ENCODE results near the gene LYVE1. TPM values are rescaled to one million over a fixed set of nuclear protein-coding genes. Genes with fewer than 3 reads are reported as not detected.
A peak's percentile ranks its signal among the peaks of the same experiment; 100 is the strongest.
"Not testable (repeated sequence)": the region's sequence is repeated elsewhere in the genome, so short reads cannot be mapped to it uniquely, and the experiment has no call there.

Gene LYVE1
- total RNA-seq, 2 donors from 2014 or later, result not detected

- Mint-ChIP-seq H3K27me3 (peaks cover 0 to 3% of the 10 kb centered on the region in 2 donors), H3K4me1 (ENCODE audit: low read depth in 2 of 2) (peaks cover 6 to 7% of the 10 kb centered on the region in 2 donors), H3K9me3 (no peaks in the 10 kb centered on the region), H3K36me3 (no peaks in the 10 kb centered on the region), H3K27ac (no peak overlapping the region), H3K4me3 (no peak overlapping the region)
- DNase-seq (ENCODE audit: low spot score), result no peak
- no peak for ATAC-seq
These were observed 33.4 kb upstream of the LYVE1 start for GRCh38 chr11:10601837-10602236.

GRCh38 chr11:10600570-10601248, 32.2 kb upstream of the LYVE1 start:
- no peak for DNase-seq (ENCODE audit: low spot score)
- no peak overlapping the region for H3K4me3 Mint-ChIP-seq
- H3K27me3 Mint-ChIP-seq, result no peaks in the 10 kb centered on the region
- H3K4me1 Mint-ChIP-seq (ENCODE audit: low read depth in 2 of 2), result no peaks in the 10 kb centered on the region
- H3K9me3 Mint-ChIP-seq, result no peaks in the 10 kb centered on the region
- no peak overlapping the region for H3K27ac Mint-ChIP-seq
- H3K36me3 Mint-ChIP-seq, result no peaks in the 10 kb centered on the region
- ATAC-seq, result no peak

GRCh38 chr11:10599388-10600175, 31.1 kb upstream of the LYVE1 start:
- Mint-ChIP-seq H3K4me1 (ENCODE audit: low read depth in 2 of 2) (no peaks in the 10 kb centered on the region), H3K4me3 (no peak overlapping the region)

GRCh38 chr11:10598816-10599215, 30.4 kb upstream of the LYVE1 start:
- no peak for DNase-seq (ENCODE audit: low spot score)
- Mint-ChIP-seq H3K36me3 (no peaks in the 10 kb centered on the region), H3K27ac (no peak overlapping the region), H3K4me1 (ENCODE audit: low read depth in 2 of 2) (no peaks in the 10 kb centered on the region), H3K9me3 (no peaks in the 10 kb centered on the region), H3K27me3 (no peaks in the 10 kb centered on the region), H3K4me3 (no peak overlapping the region)
- ATAC-seq, result no peak

More at GRCh38 chr11:10599388-10600175, 31.1 kb upstream of the LYVE1 start:
- Mint-ChIP-seq H3K9me3 (no peaks in the 10 kb centered on the region), H3K36me3 (no peaks in the 10 kb centered on the region), H3K27ac (no peak overlapping the region), H3K27me3 (no peaks in the 10 kb centered on the region)
- ATAC-seq (no peak), DNase-seq (ENCODE audit: low spot score) (no peak)

GRCh38 chr11:10597877-10598351, 29.4 kb upstream of the LYVE1 start:
- no peaks in the 10 kb centered on the region for H3K27me3 Mint-ChIP-seq
- no peaks in the 10 kb centered on the region for H3K9me3 Mint-ChIP-seq
- no peak for ATAC-seq

GRCh38 chr11:10595840-10596239, 27.4 kb upstream of the LYVE1 start:
- not testable (repeated sequence) for ATAC-seq; H3K9me3 Mint-ChIP-seq; H3K27ac Mint-ChIP-seq; H3K27me3 Mint-ChIP-seq; DNase-seq (ENCODE audit: low spot score); H3K36me3 Mint-ChIP-seq; H3K4me1 Mint-ChIP-seq (ENCODE audit: low read depth in 2 of 2); H3K4me3 Mint-ChIP-seq

More at GRCh38 chr11:10597877-10598351, 29.4 kb upstream of the LYVE1 start:
- no peaks in the 10 kb centered on the region for H3K36me3 Mint-ChIP-seq
- H3K4me1 Mint-ChIP-seq (ENCODE audit: low read depth in 2 of 2), result no peaks in the 10 kb centered on the region
- no peak overlapping the region for H3K27ac Mint-ChIP-seq
- H3K4me3 Mint-ChIP-seq, result no peak overlapping the region
- no peak for DNase-seq (ENCODE audit: low spot score)

- H3K36me3 Mint-ChIP-seq, result no peaks in the 10 kb centered on the region
- peaks cover 0 to 7% of the 10 kb centered on the region in 2 donors for H3K27me3 Mint-ChIP-seq
- no peak overlapping the region for H3K27ac Mint-ChIP-seq
- H3K4me3 Mint-ChIP-seq, result no peak overlapping the region
- ATAC-seq (peak in 1 of 2 donors; percentile 41), DNase-seq (ENCODE audit: low spot score) (no peak)
- H3K4me1 Mint-ChIP-seq (ENCODE audit: low read depth in 2 of 2), result no peaks in the 10 kb centered on the region
- no peaks in the 10 kb centered on the region for H3K9me3 Mint-ChIP-seq
These were observed 25.9 kb upstream of the LYVE1 start for GRCh38 chr11:10594407-10594806.

- no peak overlapping the region for H3K4me3 Mint-ChIP-seq
- H3K27ac Mint-ChIP-seq, result no peak overlapping the region
- peaks cover 7 to 14% of the 10 kb centered on the region in 2 donors for H3K27me3 Mint-ChIP-seq
- H3K4me1 Mint-ChIP-seq (ENCODE audit: low read depth in 2 of 2), result peaks cover 5 to 7% of the 10 kb centered on the region in 2 donors
- no peak for DNase-seq (ENCODE audit: low spot score)
- no peaks in the 10 kb centered on the region for H3K9me3 Mint-ChIP-seq
- peak; percentile 53 to 71 for ATAC-seq
- H3K36me3 Mint-ChIP-seq, result no peaks in the 10 kb centered on the region
These were observed 23.9 kb upstream of the LYVE1 start for GRCh38 chr11:10592331-10592730.

- H3K4me3 Mint-ChIP-seq, result no peak overlapping the region
- DNase-seq (ENCODE audit: low spot score) (no peak), ATAC-seq (no peak)
- H3K27me3 Mint-ChIP-seq, result peaks cover 7 to 14% of the 10 kb centered on the region in 2 donors
- H3K4me1 Mint-ChIP-seq (ENCODE audit: low read depth in 2 of 2), result peaks cover 5 to 7% of the 10 kb centered on the region in 2 donors
- H3K36me3 Mint-ChIP-seq, result no peaks in the 10 kb centered on the region
- H3K27ac Mint-ChIP-seq, result no peak overlapping the region
- H3K9me3 Mint-ChIP-seq, result no peaks in the 10 kb centered on the region
These were observed 23.3 kb upstream of the LYVE1 start for GRCh38 chr11:10591741-10592140.

- Mint-ChIP-seq H3K27ac (no peak overlapping the region), H3K36me3 (no peaks in the 10 kb centered on the region), H3K4me1 (ENCODE audit: low read depth in 2 of 2) (peaks cover 5 to 7% of the 10 kb centered on the region in 2 donors), H3K4me3 (no peak overlapping the region), H3K9me3 (no peaks in the 10 kb centered on the region), H3K27me3 (peaks cover 7 to 14% of the 10 kb centered on the region in 2 donors)
- no peak for ATAC-seq
- DNase-seq (ENCODE audit: low spot score), result no peak
These were observed 21.9 kb upstream of the LYVE1 start for GRCh38 chr11:10590218-10590915.

- ATAC-seq, result peak; percentile 47 to 70
- H3K9me3 Mint-ChIP-seq, result no peaks in the 10 kb centered on the region
- H3K27me3 Mint-ChIP-seq, result peaks cover 7 to 15% of the 10 kb centered on the region in 2 donors
- H3K36me3 Mint-ChIP-seq, result no peaks in the 10 kb centered on the region
- DNase-seq (ENCODE audit: low spot score), result no peak
- H3K4me1 Mint-ChIP-seq (ENCODE audit: low read depth in 2 of 2), result peaks cover 5 to 7% of the 10 kb centered on the region in 2 donors
- H3K4me3 Mint-ChIP-seq, result peak overlapping the region; percentile 38
- H3K27ac Mint-ChIP-seq, result peak overlapping the region; percentile 21 to 49
These were observed 20.4 kb upstream of the LYVE1 start for GRCh38 chr11:10588904-10589303.

GRCh38 chr11:10587995-10588394, 19.5 kb upstream of the LYVE1 start:
- DNase-seq (ENCODE audit: low spot score), result no peak
- Mint-ChIP-seq H3K4me1 (ENCODE audit: low read depth in 2 of 2) (peaks cover 5 to 7% of the 10 kb centered on the region in 2 donors), H3K36me3 (no peaks in the 10 kb centered on the region), H3K27me3 (peaks cover 15 to 24% of the 10 kb centered on the region in 2 donors), H3K27ac (peak overlapping the region in 1 of 2 donors; percentile 49), H3K9me3 (no peaks in the 10 kb centered on the region), H3K4me3 (no peak overlapping the region)
- no peak for ATAC-seq

- no peak overlapping the region for H3K27ac Mint-ChIP-seq
- ATAC-seq (no peak), DNase-seq (ENCODE audit: low spot score) (no peak)
- H3K9me3 Mint-ChIP-seq, result no peaks in the 10 kb centered on the region
- H3K27me3 Mint-ChIP-seq, result peaks cover 17 to 29% of the 10 kb centered on the region in 2 donors
- no peak overlapping the region for H3K4me3 Mint-ChIP-seq
- H3K36me3 Mint-ChIP-seq, result no peaks in the 10 kb centered on the region
- peaks cover 5 to 7% of the 10 kb centered on the region in 2 donors for H3K4me1 Mint-ChIP-seq (ENCODE audit: low read depth in 2 of 2)
These were observed 18.9 kb upstream of the LYVE1 start for GRCh38 chr11:10587388-10587787.

All from natural killer cell treated with Interleukin-12 subunit alpha and Interleukin-12 subunit beta and Interleukin-15 and Interleukin-18, amount 100 ng/mL, for 72 hours (primary cell).